ENCODE data around the gene SERINC3.

The SERINC3 gene

GRCh38 chr20:44532259-44532980, 10.6 kb upstream of the SERINC3 start:
- no peak for DNase-seq

DNA sequence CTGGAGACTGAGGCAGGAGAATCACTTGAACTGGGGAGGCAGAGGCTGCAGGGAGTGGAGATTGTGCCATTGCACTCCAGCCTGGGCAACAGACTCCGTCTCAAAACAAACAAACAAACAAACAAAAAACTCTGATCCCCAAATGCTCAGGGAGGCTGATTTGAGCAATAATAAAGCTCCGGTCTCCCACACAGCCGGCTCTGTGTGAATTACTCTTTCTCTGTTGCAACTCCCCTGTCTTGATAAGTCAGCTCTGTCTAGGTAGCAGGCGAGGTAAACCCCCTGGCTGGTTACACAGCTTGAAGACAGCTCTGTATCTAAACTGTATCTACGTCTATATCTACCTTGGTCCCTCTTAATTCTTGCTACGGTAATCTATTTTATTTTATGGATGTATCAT, 6.4 kb upstream of the SERINC3 start:
- DNase-seq = no peak

- DNase-seq = no peak
Measured at GRCh38 chr20:44527716-44528199, 5.9 kb upstream of the SERINC3 start.

GRCh38 chr20:44526129-44526528, 4.3 kb upstream of the SERINC3 start:
- no peak for DNase-seq

DNA sequence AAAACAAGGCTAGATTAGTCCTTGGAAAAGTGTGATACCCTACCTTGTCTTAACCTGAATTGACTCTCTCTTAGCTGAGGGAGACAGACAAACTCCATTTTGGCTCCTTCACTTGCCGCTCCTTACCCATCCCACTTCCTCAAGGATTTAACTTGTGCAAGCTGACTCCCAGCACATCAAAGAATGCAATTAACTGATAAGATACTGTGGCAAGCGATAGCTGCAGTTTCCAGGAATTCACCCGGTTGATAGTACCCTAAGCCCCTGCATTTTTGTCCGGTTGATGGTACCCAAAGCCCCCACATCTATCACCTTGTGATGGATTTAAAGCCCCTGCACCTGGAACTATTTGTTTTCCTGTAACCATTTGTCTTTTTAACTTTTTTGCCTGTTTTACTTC, 1.9 kb upstream of the SERINC3 start:
- no peak for DNase-seq

DNA sequence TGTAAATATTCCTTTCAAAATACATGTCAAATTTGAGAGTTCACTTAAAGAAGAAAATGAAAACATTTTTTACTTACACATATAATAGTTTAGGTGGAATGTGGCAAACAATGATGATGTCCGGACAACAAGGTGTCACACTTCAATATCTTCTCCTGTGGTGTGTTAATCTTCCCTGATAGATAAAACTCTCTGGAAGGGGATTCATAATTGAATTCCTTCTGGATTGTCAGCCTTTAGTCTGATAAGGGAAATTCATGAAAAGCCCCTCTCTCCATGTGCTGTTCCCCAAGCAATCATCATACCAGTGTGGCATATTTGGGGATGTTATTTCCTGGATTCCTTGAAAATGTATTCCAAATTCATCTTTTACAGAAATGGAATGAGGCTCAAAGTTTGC, 971 bp upstream of the SERINC3 start:
- DNase-seq = no peak

DNA sequence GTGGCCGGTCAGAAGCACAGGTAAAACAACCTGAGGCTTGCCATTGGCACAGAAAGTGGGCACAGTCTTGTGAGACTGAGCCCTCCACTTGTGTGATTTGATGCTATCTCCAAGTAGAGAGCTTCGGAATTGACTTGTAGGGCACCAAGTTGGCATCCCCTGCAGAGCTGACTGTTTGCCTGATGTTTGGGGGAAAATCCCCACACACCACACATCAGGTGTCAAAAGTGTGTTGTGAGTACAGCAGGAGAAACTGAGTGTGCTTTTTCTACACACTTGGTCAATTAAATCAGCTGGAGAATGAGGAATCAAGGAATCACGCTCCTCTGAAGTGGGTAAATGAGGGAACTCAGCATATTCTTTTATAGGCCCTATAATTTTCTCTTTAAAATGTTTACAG, 989 bp downstream of the SERINC3 start:
- DNase-seq = no peak

DNA sequence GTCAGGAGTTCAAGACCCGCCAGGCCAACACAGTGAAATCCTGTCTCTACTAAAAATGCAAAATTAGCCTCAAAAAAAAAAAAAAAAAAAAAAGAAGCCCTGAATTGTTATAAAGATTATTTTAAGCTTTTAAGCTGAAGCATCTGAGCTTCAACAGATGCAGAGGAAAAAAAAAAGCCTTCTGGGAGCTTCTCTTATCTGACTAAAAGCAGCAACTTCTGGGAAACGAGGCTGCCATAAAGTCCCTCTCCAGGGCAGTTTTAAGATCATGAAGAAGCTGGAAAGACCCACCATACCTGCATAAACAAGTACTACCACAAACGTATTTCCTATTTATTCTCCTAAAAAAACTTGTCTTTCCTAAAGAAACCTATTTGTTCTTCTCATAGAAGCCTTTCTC, 3.6 kb downstream of the SERINC3 start:
- no peak for DNase-seq

- no peak for DNase-seq
Measured at GRCh38 chr20:44517454-44517853, 4.4 kb downstream of the SERINC3 start.

DNA sequence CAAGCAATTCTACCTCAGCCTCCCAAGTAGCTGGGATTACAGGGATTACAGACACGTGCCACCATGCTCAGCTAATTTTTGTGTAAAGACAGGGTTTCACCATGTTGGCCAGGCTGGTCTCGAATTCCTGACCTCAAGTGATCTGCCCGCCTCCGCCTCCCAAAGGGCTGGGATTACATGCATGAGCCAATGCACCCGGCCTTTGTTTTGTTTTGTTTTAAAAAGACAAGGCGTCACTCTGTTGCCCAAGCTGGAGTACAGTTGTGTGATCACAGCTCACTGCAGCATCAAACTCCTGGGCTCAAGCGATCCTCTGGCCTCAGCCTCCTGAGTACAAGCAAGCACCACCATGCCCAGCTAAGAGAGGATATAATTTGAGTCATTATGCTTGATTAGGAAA, 5.4 kb downstream of the SERINC3 start:
- no peak for DNase-seq

DNA sequence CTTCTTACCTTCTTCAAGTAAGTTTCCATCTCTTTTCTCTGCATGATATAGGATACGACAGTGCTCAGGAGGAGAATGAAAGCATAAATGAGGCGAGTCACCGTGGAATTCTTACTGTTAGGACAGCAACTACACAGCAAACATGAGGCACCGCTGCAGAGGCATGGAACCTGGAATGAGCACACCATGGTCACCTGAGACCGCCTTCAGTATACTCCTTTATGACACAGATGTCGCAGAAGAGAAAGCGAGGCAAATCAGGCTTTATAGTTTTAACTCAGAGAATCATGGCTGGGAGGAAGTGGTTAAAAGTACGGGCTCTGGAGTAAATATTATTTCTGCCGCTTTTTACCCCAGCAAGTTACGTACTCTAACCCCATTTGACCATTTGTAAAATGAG, 8.0 kb downstream of the SERINC3 start:
- no peak for DNase-seq

GRCh38 chr20:44509762-44510161, 12.1 kb downstream of the SERINC3 start:
- no peak for DNase-seq

DNA sequence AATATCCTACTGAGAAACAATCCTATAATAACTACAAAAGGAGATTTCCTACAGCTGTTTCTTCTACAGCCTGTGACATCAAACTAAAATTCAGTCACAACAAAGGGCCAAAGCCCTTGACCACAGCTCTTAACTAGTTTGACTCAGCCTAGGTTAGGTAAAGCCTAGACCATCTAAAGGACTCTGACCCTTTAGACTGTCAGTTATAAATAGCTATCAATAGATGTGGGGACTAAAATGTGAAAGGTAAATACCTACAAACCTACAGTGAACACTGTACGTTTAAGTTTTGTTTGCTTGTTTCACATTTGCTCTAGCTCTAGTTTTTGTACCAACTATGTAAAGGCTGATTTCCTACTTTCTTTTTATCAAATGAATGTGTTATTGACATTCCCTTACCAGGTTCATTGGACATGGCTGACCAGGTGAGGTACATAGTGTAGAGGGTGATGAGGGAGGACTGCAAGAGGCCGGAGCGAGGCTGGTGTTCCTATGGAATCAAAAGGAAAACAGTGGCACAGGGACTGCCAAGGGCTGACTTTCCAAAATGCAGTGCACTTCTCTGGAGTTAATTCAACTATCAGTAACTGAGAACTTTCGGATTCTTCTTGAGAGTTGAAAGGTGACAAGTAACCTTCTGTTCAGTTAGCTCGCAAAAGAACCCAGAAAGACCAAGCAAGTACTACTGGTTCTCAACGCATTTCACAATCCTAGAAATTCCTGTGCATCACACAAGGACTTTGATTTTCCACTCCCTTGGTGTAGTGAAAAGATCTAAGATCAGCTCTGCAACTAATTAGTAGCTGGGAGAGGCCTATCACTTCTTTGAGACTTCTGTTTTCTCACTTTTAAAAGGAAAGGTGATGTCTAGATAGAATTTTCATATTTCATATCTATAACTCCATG, 17.2 kb downstream of the SERINC3 start:
- no peak for DNase-seq

- no peak for DNase-seq
Measured at GRCh38 chr20:44502968-44503367, 18.9 kb downstream of the SERINC3 start.

GRCh38 chr20:44501448-44501847, 20.4 kb downstream of the SERINC3 start:
- DNase-seq = no peak

DNA sequence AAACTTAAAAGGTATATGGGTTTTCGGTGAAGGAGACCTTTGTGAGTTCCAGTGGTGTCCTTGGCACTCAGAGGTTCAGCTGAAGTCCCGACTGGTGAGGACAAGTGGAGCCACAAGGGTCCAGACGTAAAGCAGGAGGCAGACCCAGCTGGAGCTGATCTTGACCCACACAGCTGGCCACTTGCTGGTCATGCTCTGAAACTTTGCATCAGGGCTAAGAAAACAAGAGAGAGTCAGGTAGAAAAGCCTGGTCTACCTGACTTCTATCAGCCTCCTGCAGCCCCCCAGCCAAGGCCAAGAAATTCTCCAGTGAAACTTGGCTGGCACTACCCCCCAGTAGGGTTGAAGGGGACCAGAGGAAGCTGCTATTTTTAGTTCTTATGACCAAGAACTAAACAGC, 21.6 kb downstream of the SERINC3 start:
- no peak for DNase-seq

DNA sequence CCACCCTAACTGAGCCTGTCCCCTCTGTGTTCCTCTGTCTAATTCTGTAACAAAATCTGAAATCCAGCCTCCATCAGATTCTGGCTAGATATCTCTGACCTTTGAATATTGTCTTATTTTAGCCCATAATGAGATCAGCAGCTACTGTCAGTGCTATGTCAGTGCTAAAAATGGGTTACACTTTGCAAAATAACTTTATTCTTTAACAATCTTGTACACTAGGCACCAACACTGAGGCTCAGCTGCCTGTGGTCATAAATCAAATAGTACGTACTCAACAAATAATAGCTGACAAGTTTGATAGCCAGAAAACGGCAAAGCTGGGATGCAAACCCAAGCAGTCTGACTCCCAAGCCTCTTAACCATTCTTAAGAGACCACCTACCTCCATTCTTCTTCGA, 24.1 kb downstream of the SERINC3 start:
- DNase-seq = no peak

GRCh38 chr20:44496976-44497375, 24.9 kb downstream of the SERINC3 start:
- DNase-seq = no peak

DNA sequence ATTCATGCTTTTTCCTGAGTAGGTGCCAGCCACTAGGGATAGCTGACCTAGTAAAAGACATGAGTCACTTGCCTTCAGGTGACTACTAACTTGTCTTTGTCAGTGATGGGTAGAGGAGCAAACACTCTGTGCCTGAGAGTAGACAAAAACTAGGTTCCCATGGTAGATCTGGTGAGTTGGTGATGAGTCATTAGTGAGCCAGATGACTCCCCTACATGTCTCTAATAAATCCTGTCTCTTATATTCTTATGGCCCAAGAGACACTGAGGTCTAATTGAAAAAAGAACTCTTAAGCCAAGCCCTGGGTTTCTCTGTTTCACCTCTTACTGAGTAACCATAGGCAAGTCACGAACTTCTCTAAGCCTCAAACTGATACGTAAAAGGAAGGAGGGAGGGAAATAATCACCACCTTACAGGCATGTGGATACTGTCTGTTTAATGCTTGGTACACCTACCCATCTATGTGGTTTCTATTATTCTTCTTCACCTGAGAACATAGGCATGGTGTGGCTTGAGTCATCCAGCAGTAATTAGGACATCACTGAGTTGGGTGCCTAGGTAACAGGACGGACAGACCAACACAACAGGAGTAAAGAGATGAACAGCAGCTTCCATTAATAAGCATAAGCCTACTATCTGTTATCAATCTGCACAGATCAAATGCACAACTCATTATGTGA, 25.9 kb downstream of the SERINC3 start:
- no peak for DNase-seq

DNA sequence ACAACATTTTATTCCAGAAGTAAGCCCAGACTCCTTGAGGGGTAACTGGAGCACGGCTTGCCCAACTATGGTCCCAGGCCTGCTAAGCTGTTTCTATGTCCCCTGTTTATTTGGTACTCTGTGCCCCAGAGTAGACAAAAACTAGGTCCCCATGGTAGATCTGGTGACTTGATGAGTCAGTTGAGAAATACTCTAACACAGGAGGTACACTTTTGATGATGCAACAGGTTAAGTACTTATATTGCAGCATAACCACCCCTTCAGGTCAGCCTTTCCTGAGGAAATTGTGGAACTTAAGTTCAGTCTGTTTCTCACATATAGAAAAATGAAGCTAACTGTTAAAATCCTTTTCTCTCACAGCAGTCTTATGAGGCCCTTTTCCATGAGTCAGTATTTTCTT, 26.6 kb downstream of the SERINC3 start:
- no peak for DNase-seq

DNA sequence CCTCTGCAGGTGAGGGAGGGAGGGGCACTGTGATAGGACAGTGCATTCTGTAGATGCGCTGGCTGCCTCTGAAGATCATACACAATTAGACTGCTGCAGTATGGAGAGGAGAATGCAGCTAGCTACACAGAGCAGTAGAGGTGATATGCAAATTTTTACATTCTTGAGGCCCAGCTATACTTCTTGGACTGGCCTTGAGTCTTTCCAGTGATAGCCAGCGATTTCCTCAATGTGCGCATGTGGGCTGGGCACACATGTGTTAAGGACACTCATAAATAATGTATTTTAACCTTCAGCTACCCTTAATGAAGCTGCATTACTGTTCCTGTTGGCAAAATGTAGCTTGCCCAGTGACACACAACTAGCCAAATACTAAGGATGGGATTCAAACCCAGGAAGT, 27.2 kb downstream of the SERINC3 start:
- DNase-seq = no peak

DNA sequence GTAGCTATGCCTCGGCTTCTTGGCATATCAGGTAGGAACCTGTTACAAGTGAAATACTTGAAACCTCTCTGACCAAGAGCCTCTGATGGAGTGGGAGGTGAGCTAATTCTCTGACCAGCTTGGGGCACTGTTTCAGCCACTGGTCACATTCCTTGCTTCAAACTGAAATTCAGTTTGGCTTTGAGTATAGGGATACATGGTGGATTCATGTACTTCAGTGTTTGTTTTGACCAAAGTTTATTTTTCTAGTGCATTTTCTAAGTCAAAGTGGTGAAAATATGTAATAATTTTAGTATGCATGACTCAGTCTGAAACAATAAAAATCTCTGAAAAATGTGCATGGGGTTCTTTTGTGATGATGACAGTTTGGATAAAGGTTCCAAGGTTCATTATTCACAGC, 27.6 kb downstream of the SERINC3 start:
- no peak for DNase-seq

DNA sequence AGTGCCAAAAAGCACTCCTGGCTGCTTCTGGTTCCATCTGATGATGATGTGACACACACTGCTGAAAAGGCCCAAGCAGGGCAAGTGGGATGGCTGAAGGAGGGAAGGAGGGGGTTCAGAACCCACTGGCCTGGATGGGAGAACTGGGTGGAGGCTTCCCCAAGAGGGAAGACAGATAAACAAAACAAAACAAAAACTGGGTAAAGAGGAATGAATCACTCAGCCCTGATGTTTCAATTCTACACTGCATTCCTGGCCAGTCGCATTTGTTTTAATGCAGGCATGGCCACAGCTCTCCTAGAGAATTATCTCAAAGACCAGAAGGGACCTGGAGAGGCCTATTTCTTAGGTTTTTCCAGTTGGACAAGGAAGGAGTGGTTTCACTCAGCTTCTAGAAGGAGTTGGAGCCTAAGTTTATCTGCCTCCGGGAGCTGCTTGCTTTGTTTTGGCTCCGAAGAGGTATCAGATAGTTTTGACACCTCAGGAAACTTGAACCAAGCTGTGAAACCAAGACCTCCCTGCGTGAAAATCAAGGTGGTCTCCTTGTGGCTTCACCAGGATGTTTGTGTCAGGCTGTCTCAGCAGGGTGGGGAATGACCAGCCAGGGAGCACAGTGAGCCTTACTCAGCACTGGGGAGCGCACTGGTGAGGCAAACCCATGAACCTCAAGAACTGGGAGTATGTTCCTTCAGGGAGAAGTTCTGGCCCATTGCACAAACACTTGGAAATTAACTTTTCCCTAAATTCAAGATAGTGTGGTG, 30.1 kb downstream of the SERINC3 start:
- DNase-seq = no peak

Measured in DMS79 treated with DMSO at 0.1 percent for 48 hours (cell line).